Ovary (tissue), 3 donors: ENCODE measurements around the gene KRT76.

Experiments used
- CTCF ChIP-seq, 3 donors: fragments of 450-650 bp in 2 of 3; fragments of 200-600 bp in 1 of 3; IDR thresholded peaks; one replicate each; pipeline versions ENCODE4 v1.5.1 to v1.8.0; 2016 to 2022; ENCODE audit warnings: antibody characterized with exemption in 3 of 3, mild to moderate bottlenecking in 1 of 3
- POLR2A ChIP-seq: fragments of 450-650 bp; IDR thresholded peaks from one replicate; pipeline ENCODE4 v1.6.1; 2017; ENCODE audit warnings: antibody characterized with exemption, mild to moderate bottlenecking, moderate library complexity
- donor health status: DM: no; HTN: no; CAD: no.

DNA sequence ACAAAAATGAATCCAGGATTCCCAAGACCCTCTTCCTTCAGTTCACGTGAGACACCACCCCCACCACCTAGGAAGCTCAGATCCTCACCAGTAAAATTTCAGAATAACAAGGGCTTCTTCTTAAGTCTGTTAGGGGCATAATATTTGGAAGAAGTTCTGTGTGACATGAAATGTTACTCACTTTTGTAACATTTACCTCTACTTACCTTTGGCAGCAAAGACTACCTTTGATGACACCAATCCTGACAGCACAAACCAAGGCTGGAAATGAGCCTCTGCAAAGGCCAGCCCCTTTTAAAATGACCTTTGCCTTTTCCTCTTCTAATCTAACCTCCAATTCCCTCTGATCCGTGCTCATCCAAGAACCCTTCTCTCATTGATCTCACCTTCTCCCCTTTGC lies 54.5 kb downstream of the KRT76 start:
- TF ChIP-seq CTCF (IDR thresholded peaks at IDR 0.05) (no peak), POLR2A (no peak)
